Activated CD8-positive, alpha-beta memory T cell treated with anti-CD3 and anti-CD28 coated beads, Interleukin-2, amount 50 U/mL, for 1 hour (primary cell): ENCODE results near the gene LGI1.

Source experiments
- DNase-seq: peaks from one replicate; pipeline ENCODE4 v3.0.0-alpha.2; 2020; ENCODE audit errors: extremely low read depth

LGI1 gene

GRCh38 chr10:93757801-93758507, at the start of gene LGI1:
Gene LGI1, plus strand, starts transcription at chr10:93757936. Its CDS starts 209 bp downstream, at chr10:93758145.
- DNase-seq: no peak

- DNase-seq: no peak
Observed at GRCh38 chr10:93710333-93710909, 47.3 kb upstream of the LGI1 start.

GRCh38 chr10:93711891-93712290, 45.8 kb upstream of the LGI1 start:
- DNase-seq: no peak

GRCh38 chr10:93712593-93712992, 45.1 kb upstream of the LGI1 start:
- DNase-seq: no peak

GRCh38 chr10:93715345-93715744, 42.4 kb upstream of the LGI1 start:
- DNase-seq: no peak

GRCh38 chr10:93716766-93717165, 41.0 kb upstream of the LGI1 start:
- no peak for DNase-seq

- no peak for DNase-seq
Observed at GRCh38 chr10:93718937-93719725, 38.6 kb upstream of the LGI1 start.

GRCh38 chr10:93719901-93720300, 37.8 kb upstream of the LGI1 start:
- DNase-seq: no peak

GRCh38 chr10:93722550-93722949, 35.2 kb upstream of the LGI1 start:
- no peak for DNase-seq

- no peak for DNase-seq
Observed at GRCh38 chr10:93723153-93723552, 34.6 kb upstream of the LGI1 start.

- no peak for DNase-seq
Observed at GRCh38 chr10:93726024-93726423, 31.7 kb upstream of the LGI1 start.

- DNase-seq: no peak
Observed at GRCh38 chr10:93741367-93741766, 16.4 kb upstream of the LGI1 start.

GRCh38 chr10:93742633-93743349, 14.9 kb upstream of the LGI1 start:
- no peak for DNase-seq

GRCh38 chr10:93745408-93746065, 12.2 kb upstream of the LGI1 start:
- no peak for DNase-seq

GRCh38 chr10:93746844-93747284, 10.9 kb upstream of the LGI1 start:
- DNase-seq: no peak

GRCh38 chr10:93749218-93749799, 8.4 kb upstream of the LGI1 start:
- no peak for DNase-seq

- no peak for DNase-seq
Observed at GRCh38 chr10:93751124-93751523, 6.6 kb upstream of the LGI1 start.

GRCh38 chr10:93751832-93752231, 5.9 kb upstream of the LGI1 start:
- no peak for DNase-seq

- DNase-seq: no peak
Observed at GRCh38 chr10:93752761-93753160, 5.0 kb upstream of the LGI1 start.

- no peak for DNase-seq
Observed at GRCh38 chr10:93753621-93754250, 4.0 kb upstream of the LGI1 start.

- no peak for DNase-seq
Observed at GRCh38 chr10:93754761-93755160, 3.0 kb upstream of the LGI1 start.
